ENCODE data around the gene STRIT1. TPM values are rescaled to one million over a fixed set of nuclear protein-coding genes. Genes with fewer than 3 reads are reported as not detected.

Gene STRIT1
- total and polyA plus RNA-seq, 10 of the 15 experiments (the other 5 are each of a cell fraction or from before 2014, with no cell fraction given) = not detected

GRCh38 chr3:155334215-155334913, 40.9 kb upstream of the STRIT1 start (continued):
- no peak for TF ChIP-seq E2F8 (IDR thresholded peaks at IDR 0.05; ENCODE audit: low read depth, partially characterized antibody)
- no peak for TF ChIP-seq FOS (IDR thresholded peaks at IDR 0.05; ENCODE audit: borderline replicate concordance, extremely low read depth, insufficient read length)
- no peak for TF ChIP-seq HDAC2 (IDR thresholded peaks at IDR 0.05)
- TF ChIP-seq BCL11A (IDR thresholded peaks at IDR 0.05; ENCODE audit: low read depth, low read length) = no peak
- TF ChIP-seq ETV6 (conservative IDR thresholded peaks at IDR 0.05 in 1 of 2, IDR thresholded peaks at IDR 0.05 in 1 of 2; ENCODE audit: borderline replicate concordance in 1 of 2, low read depth in 1 of 2) = no peak
- TF ChIP-seq POLR2AphosphoS5 (IDR thresholded peaks at IDR 0.05; ENCODE audit: low read length) = no peak
- no peak for TF ChIP-seq RBBP5 (conservative IDR thresholded peaks at IDR 0.05)
- TF ChIP-seq STAT3 (IDR thresholded peaks at IDR 0.05; ENCODE audit: low read depth, low read length) = no peak
- TF ChIP-seq STAT1 (conservative IDR thresholded peaks at IDR 0.05) = no peak
- no peak for TF ChIP-seq RB1 (IDR thresholded peaks at IDR 0.05; ENCODE audit: borderline replicate concordance)
- TF ChIP-seq IKZF1 (conservative IDR thresholded peaks at IDR 0.05) = no peak
- TF ChIP-seq CBFB (IDR thresholded peaks at IDR 0.05; ENCODE audit: low read depth) = no peak
- TF ChIP-seq SIN3A (IDR thresholded peaks at IDR 0.05; ENCODE audit: low read depth, low read length) = no peak
- no peak for TF ChIP-seq SREBF1 (IDR thresholded peaks at IDR 0.05; ENCODE audit: low read length)
- no peak for TF ChIP-seq CREM (IDR thresholded peaks at IDR 0.05; ENCODE audit: low read depth)
